Mesenchymal stem cell (in vitro differentiated cells and primary cell): Measurements from ENCODE around the gene INPP4A.

Experiments
- DNase-seq: peaks from one replicate; pipeline ENCODE4 v3.0.0-alpha.2; 2013
- H2AFZ ChIP-seq: one replicate; pipeline ENCODE4 v1.6.1; 2013; ENCODE audit warnings: low read depth, mild to moderate bottlenecking, control low read depth, inconsistent platforms, low read length, moderate library complexity
- H2AK5ac ChIP-seq: 2 replicates; pipeline ENCODE4 v1.6.1; 2013; ENCODE audit warnings: low read length, moderate library complexity, mild to moderate bottlenecking, inconsistent platforms; ENCODE audit not compliant: severe bottlenecking
- H2BK120ac ChIP-seq: one replicate; pipeline ENCODE4 v1.6.1; 2013; ENCODE audit warnings: low read depth, mild to moderate bottlenecking, inconsistent platforms, low read length, moderate library complexity
- H2BK12ac ChIP-seq, 2 experiments: one replicate each; pipeline ENCODE4 v1.6.1; 2013; ENCODE audit warnings: inconsistent platforms in 2 of 2, low read length in 2 of 2, mild to moderate bottlenecking in 2 of 2, moderate library complexity in 2 of 2, control low read depth in 1 of 2
- H2BK15ac ChIP-seq: one replicate; pipeline ENCODE4 v1.6.1; 2013; ENCODE audit warnings: mild to moderate bottlenecking, low read depth, inconsistent platforms; ENCODE audit not compliant: poor library complexity, severe bottlenecking
- H2BK5ac ChIP-seq: 2 replicates; pipeline ENCODE4 v1.6.1; 2013; ENCODE audit warnings: low read depth, mild to moderate bottlenecking, low read length, control low read depth, inconsistent platforms; ENCODE audit not compliant: poor library complexity, severe bottlenecking
- H3K14ac ChIP-seq, 2 experiments: one replicate each; pipeline ENCODE4 v1.6.1; 2013; ENCODE audit warnings: inconsistent platforms in 2 of 2, low read length in 2 of 2, control low read depth in 1 of 2, mild to moderate bottlenecking in 1 of 2, moderate library complexity in 1 of 2
- H3K18ac ChIP-seq, 2 experiments: one replicate each; pipeline ENCODE4 v1.6.1; 2013; ENCODE audit warnings: inconsistent platforms in 2 of 2, low read length in 2 of 2, control low read depth in 1 of 2, low read depth in 1 of 2, mild to moderate bottlenecking in 1 of 2
- H3K23ac ChIP-seq, 2 experiments: one replicate each; pipeline ENCODE4 v1.6.1; 2013; ENCODE audit warnings: inconsistent platforms in 2 of 2, low read length in 2 of 2, mild to moderate bottlenecking in 2 of 2, moderate library complexity in 2 of 2, control low read depth in 1 of 2
- H3K27ac ChIP-seq: 2 replicates; pipeline ENCODE4 v1.5.1; 2013; ENCODE audit warnings: mild to moderate bottlenecking, moderate library complexity, low read length, control low read depth, inconsistent platforms; ENCODE audit not compliant: poor library complexity, severe bottlenecking
- H3K27me3 ChIP-seq, 2 experiments: 2 replicates each; pipeline versions ENCODE4 v1.6.1 to v1.7.0; 2013; ENCODE audit warnings: low read length in 2 of 2, mild to moderate bottlenecking in 2 of 2, moderate library complexity in 2 of 2, control low read depth in 1 of 2, inconsistent platforms in 1 of 2; ENCODE audit not compliant: control insufficient read depth in 1 of 2, insufficient read depth in 1 of 2
- H3K36me3 ChIP-seq, 2 experiments: 2 replicates each; pipeline versions ENCODE4 v1.6.1 to v1.7.0; 2013; ENCODE audit warnings: low read length in 2 of 2, control low read depth in 1 of 2, inconsistent platforms in 1 of 2, low read depth in 1 of 2, mild to moderate bottlenecking in 1 of 2; ENCODE audit not compliant: insufficient read depth in 2 of 2, control insufficient read depth in 1 of 2
- H3K4ac ChIP-seq, 2 experiments: one replicate each; pipeline ENCODE4 v1.6.1; 2013; ENCODE audit warnings: inconsistent platforms in 2 of 2, low read length in 2 of 2, mild to moderate bottlenecking in 2 of 2, moderate library complexity in 2 of 2, control low read depth in 1 of 2, low read depth in 1 of 2
- H3K4me1 ChIP-seq: 2 replicates; pipeline ENCODE4 v1.6.1; 2013; ENCODE audit warnings: low read depth, low read length, control low read depth; ENCODE audit not compliant: control insufficient read depth, insufficient read depth
- H3K4me2 ChIP-seq: 2 replicates; pipeline ENCODE4 v1.6.1; 2013; ENCODE audit warnings: low read length, mild to moderate bottlenecking, inconsistent platforms; ENCODE audit not compliant: poor library complexity, severe bottlenecking
- H3K4me3 ChIP-seq, 2 experiments: 2 replicates each; pipeline versions ENCODE4 v1.5.1 to v1.7.0; 2013; ENCODE audit warnings: low read length in 2 of 2, mild to moderate bottlenecking in 2 of 2, control low read depth in 1 of 2, low read depth in 1 of 2; ENCODE audit not compliant: insufficient read depth in 1 of 2
- H3K79me1 ChIP-seq: replicated peaks from 2 replicates; pipeline ENCODE4 v1.6.1; 2013; ENCODE audit warnings: mild to moderate bottlenecking, control low read depth, low read length, inconsistent platforms; ENCODE audit not compliant: poor library complexity, severe bottlenecking
- H3K9ac ChIP-seq: 2 replicates; pipeline ENCODE4 v1.7.0; 2013; ENCODE audit warnings: mild to moderate bottlenecking, low read length, moderate library complexity
- H3K9me3 ChIP-seq: 2 replicates; pipeline ENCODE4 v1.7.0; 2013; ENCODE audit warnings: mild to moderate bottlenecking, low read length; ENCODE audit not compliant: control insufficient read depth
- H4K8ac ChIP-seq: one replicate; pipeline ENCODE4 v1.6.1; 2013; ENCODE audit warnings: inconsistent platforms, mild to moderate bottlenecking, low read length, moderate library complexity
- H4K91ac ChIP-seq: one replicate; pipeline ENCODE4 v1.6.1; 2013; ENCODE audit warnings: mild to moderate bottlenecking, low read length, inconsistent platforms
- WGBS: methylation state at CpG from one replicate; pipeline ENCODE4 v1.1.7; 2013; ENCODE audit warnings: mixed read lengths; 5-methylcytosine and 5-hydroxymethylcytosine counted together

The INPP4A gene

GRCh38 chr2:98507461-98507860, 62.8 kb downstream of the INPP4A start:
- H3K4me1 ChIP-seq = peaks cover 7% of the 10 kb centered on the region
- no peak overlapping the region for H4K8ac ChIP-seq
- H2BK5ac ChIP-seq = no peak overlapping the region

DNA sequence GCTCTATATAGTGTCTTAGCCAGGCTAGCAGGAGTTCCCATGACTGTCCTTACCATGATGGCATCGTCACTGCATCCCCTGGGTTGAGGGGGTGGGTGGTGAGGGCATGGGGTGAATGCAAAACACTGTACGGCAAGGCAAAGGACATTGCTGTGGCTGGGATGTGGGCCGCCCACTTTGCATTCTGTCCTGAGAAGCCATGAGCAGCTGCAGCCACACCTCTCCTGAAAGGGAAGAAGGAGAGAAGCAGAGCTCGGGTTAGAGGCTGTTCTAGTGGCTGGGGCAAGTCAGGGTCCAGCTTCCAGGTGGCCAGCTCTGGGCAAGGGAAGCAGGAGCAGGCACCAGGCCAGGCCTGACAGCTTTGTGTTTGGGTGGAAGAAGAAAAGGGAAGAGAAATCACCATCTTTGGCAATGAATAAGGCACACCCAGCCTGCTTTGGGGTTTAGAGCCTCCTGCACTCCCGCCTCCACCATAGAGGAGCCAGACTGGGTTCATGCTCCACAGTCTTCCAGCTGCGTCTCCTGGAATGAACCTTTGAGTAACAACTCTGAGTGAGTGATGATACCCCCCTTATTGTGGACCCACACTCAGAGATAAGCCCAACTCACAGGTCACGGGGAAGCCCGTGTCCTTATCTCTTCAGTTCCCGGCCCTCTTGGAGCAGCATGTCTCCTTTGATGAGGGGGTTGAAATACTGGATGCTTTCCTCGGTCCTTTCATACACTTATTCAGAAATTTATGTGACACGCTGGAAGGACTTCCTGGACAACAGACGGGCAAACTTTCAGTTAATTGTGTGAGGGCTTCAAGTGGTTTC, 63.4 kb downstream of the INPP4A start:
- H2BK5ac ChIP-seq = no peak overlapping the region
- H2AFZ ChIP-seq = no peak overlapping the region
- H3K4me1 ChIP-seq = peaks cover 5% of the 10 kb centered on the region
- H4K8ac ChIP-seq = no peak overlapping the region
- H3K18ac ChIP-seq = peak overlapping the region in 1 of 2 experiments; percentile 42
- H3K4me3 ChIP-seq = no peak overlapping the region
- DNase-seq = no peak
- H3K27me3 ChIP-seq = no peaks in the 10 kb centered on the region
- WGBS = 88% methylated on average over 9 of the region's 12 CpGs
- H3K79me1 ChIP-seq = peaks cover 39% of the 10 kb centered on the region
- H3K27ac ChIP-seq = no peak overlapping the region
- no peak overlapping the region for H2BK120ac ChIP-seq
- H3K4me2 ChIP-seq = no peak overlapping the region
- H3K9ac ChIP-seq = no peak overlapping the region
- no peak overlapping the region for H3K23ac ChIP-seq
- no peak overlapping the region for H2AK5ac ChIP-seq
- no peak overlapping the region for H3K4ac ChIP-seq
- H3K14ac ChIP-seq = peak overlapping the region in 1 of 2 experiments; percentile 53
- H2BK15ac ChIP-seq = no peak overlapping the region
- no peaks in the 10 kb centered on the region for H3K9me3 ChIP-seq
- peak overlapping the region; percentile 11 for H4K91ac ChIP-seq
- peaks cover 0 to 9% of the 10 kb centered on the region in 2 experiments for H3K36me3 ChIP-seq
- H2BK12ac ChIP-seq = no peak overlapping the region

More at GRCh38 chr2:98507461-98507860, 62.8 kb downstream of the INPP4A start:
- Histone ChIP-seq H3K18ac (no peak overlapping the region), H2BK120ac (no peak overlapping the region), H2AK5ac (no peak overlapping the region), H3K36me3 (peaks cover 0 to 9% of the 10 kb centered on the region in 2 experiments), H3K27ac (no peak overlapping the region), H3K79me1 (peaks cover 37% of the 10 kb centered on the region), H3K27me3 (no peaks in the 10 kb centered on the region), H3K4ac (no peak overlapping the region), H3K14ac (peak overlapping the region in 1 of 2 experiments; percentile 53), H2AFZ (no peak overlapping the region), H2BK12ac (no peak overlapping the region), H3K9me3 (no peaks in the 10 kb centered on the region), H3K23ac (no peak overlapping the region), H3K4me3 (no peak overlapping the region), H3K4me2 (no peak overlapping the region), H2BK15ac (no peak overlapping the region), H3K9ac (no peak overlapping the region), H4K91ac (no peak overlapping the region)
- no peak for DNase-seq
- WGBS = 93% methylated on average over 3 of the region's 3 CpGs

DNA sequence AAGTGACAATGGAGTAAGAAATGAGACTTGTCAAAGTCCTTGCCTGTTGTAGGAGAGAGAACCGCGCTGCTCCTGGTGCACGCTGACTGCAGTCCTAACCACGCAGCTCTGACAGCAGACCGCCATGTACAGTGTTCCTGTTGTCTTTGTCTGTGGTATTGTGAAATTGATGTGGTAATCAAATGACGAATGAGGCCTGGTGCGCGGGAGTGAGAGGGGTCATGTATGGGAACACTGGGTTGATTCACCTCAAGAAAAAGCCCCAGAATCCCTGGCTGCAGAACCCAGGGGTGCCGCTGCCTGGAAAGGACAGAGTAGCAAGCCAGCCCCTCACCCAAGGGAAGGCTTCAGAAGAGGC, 64.0 kb downstream of the INPP4A start:
- Histone ChIP-seq H3K27ac (no peak overlapping the region), H3K18ac (no peak overlapping the region), H2BK15ac (no peak overlapping the region), H3K9me3 (no peaks in the 10 kb centered on the region), H3K4me3 (no peak overlapping the region), H3K79me1 (peaks cover 40% of the 10 kb centered on the region), H3K9ac (no peak overlapping the region), H2BK5ac (no peak overlapping the region), H3K27me3 (no peaks in the 10 kb centered on the region), H2BK120ac (no peak overlapping the region), H2AFZ (no peak overlapping the region), H3K23ac (peak overlapping the region in 1 of 2 experiments; percentile 2), H4K8ac (no peak overlapping the region), H4K91ac (no peak overlapping the region), H3K4ac (no peak overlapping the region), H2BK12ac (no peak overlapping the region), H3K4me1 (peaks cover 4% of the 10 kb centered on the region), H3K36me3 (peaks cover 0 to 7% of the 10 kb centered on the region in 2 experiments), H3K14ac (no peak overlapping the region), H3K4me2 (no peak overlapping the region), H2AK5ac (no peak overlapping the region)
- 83% methylated on average over 9 of the region's 9 CpGs for WGBS
- peak; percentile 62 for DNase-seq

- WGBS = 95% methylated on average over 5 of the region's 7 CpGs
- Histone ChIP-seq H3K27ac (no peak overlapping the region), H3K36me3 (peaks cover 0 to 4% of the 10 kb centered on the region in 2 experiments), H3K23ac (no peak overlapping the region), H3K4ac (no peak overlapping the region), H2BK12ac (no peak overlapping the region), H2BK5ac (no peak overlapping the region), H3K4me2 (no peak overlapping the region), H2AK5ac (no peak overlapping the region), H2BK15ac (no peak overlapping the region), H4K91ac (no peak overlapping the region), H2BK120ac (no peak overlapping the region), H3K79me1 (peaks cover 40% of the 10 kb centered on the region), H3K18ac (no peak overlapping the region), H2AFZ (no peak overlapping the region), H3K4me1 (peaks cover 3% of the 10 kb centered on the region), H3K14ac (no peak overlapping the region), H3K4me3 (no peak overlapping the region), H4K8ac (no peak overlapping the region), H3K9ac (no peak overlapping the region), H3K27me3 (no peaks in the 10 kb centered on the region), H3K9me3 (no peaks in the 10 kb centered on the region)
- no peak for DNase-seq
Measured at GRCh38 chr2:98509542-98510321, 65.1 kb downstream of the INPP4A start.
